Testis (tissue), 2 donors: ENCODE results near the gene TMEM256.

Source experiments
- CTCF ChIP-seq, 3 experiments: fragments of 450-650 bp in 2 of 3; fragments of 200-600 bp in 1 of 3; sonication (generic) in 1 of 3; IDR thresholded peaks; one replicate each; pipeline ENCODE4 v1.5.1; 2016 to 2019; ENCODE audit warnings: antibody characterized with exemption in 3 of 3, mild to moderate bottlenecking in 2 of 3, moderate library complexity in 1 of 3
- POLR2A ChIP-seq: fragments of 450-650 bp; IDR thresholded peaks from one replicate; pipeline ENCODE4 v1.6.1; 2017; ENCODE audit warnings: antibody characterized with exemption, mild to moderate bottlenecking, moderate library complexity

- TF ChIP-seq CTCF (IDR thresholded peaks at IDR 0.05) (no peak), POLR2A (no peak)
Measured at GRCh38 chr17:7432296-7432695, 28.4 kb upstream of the TMEM256 start.
